Loucy (cell line): ENCODE data around the gene HDLBP.
A peak's percentile ranks its signal among the peaks of the same experiment; 100 is the strongest.

ENCODE experiments used
- H2AFZ ChIP-seq: fragments of 200-600 bp; sonication (generic); 2 replicates; pipeline ENCODE4 v1.6.0; 2016; ENCODE audit warnings: antibody characterized with exemption, mild to moderate bottlenecking, low read length, moderate library complexity
- H3F3A ChIP-seq: fragments of 200-600 bp; 2 replicates; pipeline ENCODE4 v1.6.0; 2016; ENCODE audit warnings: antibody characterized with exemption, low read depth, mild to moderate bottlenecking
- H3K27me3 ChIP-seq: fragments of 200-600 bp; sonication (generic); 2 replicates; pipeline ENCODE4 v1.6.1; 2014; ENCODE audit warnings: low read length, mild to moderate bottlenecking; ENCODE audit not compliant: insufficient read depth, poor library complexity, severe bottlenecking
- H3K36me3 ChIP-seq: fragments of 200-600 bp; sonication (generic); 2 replicates; pipeline ENCODE4 v1.6.1; 2016; ENCODE audit warnings: low read length; ENCODE audit not compliant: insufficient read depth
- H3K4me1 ChIP-seq: fragments of 200-600 bp; sonication (generic); 2 replicates; pipeline ENCODE4 v1.5.1; 2014; ENCODE audit warnings: low read length, mild to moderate bottlenecking; ENCODE audit not compliant: insufficient read depth, poor library complexity, severe bottlenecking
- H3K4me2 ChIP-seq: fragments of 200-600 bp; sonication (generic); 2 replicates; pipeline ENCODE4 v1.6.0; 2014; ENCODE audit warnings: antibody characterized with exemption, low read length, low read depth, mild to moderate bottlenecking; ENCODE audit not compliant: poor library complexity, severe bottlenecking
- H3K4me3 ChIP-seq: fragments of 200-600 bp; sonication (generic); 2 replicates; pipeline ENCODE4 v1.5.1; 2014; ENCODE audit warnings: low read length, mild to moderate bottlenecking, mixed read lengths; ENCODE audit not compliant: poor library complexity, severe bottlenecking
- H3K79me2 ChIP-seq: fragments of 200-600 bp; sonication (generic); 2 replicates; pipeline ENCODE4 v1.6.1; 2014; ENCODE audit warnings: low read length; ENCODE audit not compliant: insufficient read depth
- H3K9ac ChIP-seq: fragments of 200-600 bp; sonication (generic); 2 replicates; pipeline ENCODE4 v1.6.0; 2014; ENCODE audit warnings: mild to moderate bottlenecking, low read depth, low read length, moderate library complexity; ENCODE audit not compliant: poor library complexity, severe bottlenecking
- H3K9me2 ChIP-seq: fragments of 200-600 bp; sonication (generic); replicated peaks from 2 replicates; pipeline ENCODE4 v1.6.1; 2016; ENCODE audit warnings: low read depth, low read length, mixed read lengths
- H3K9me3 ChIP-seq: fragments of 200-600 bp; sonication (generic); 2 replicates; pipeline ENCODE4 v1.6.1; 2014; ENCODE audit warnings: mild to moderate bottlenecking, antibody characterized with exemption, low read length, low read depth; ENCODE audit not compliant: insufficient read depth
- H4K20me1 ChIP-seq: fragments of 200-600 bp; sonication (generic); 2 replicates; pipeline ENCODE4 v1.6.0; 2014; ENCODE audit warnings: antibody characterized with exemption, low read length, mild to moderate bottlenecking; ENCODE audit not compliant: insufficient read depth, poor library complexity, severe bottlenecking
- EZH2phosphoT487 ChIP-seq: fragments of 200-600 bp; IDR thresholded peaks from 2 replicates; pipeline ENCODE4 v1.6.1; 2018; ENCODE audit warnings: antibody characterized with exemption, mild to moderate bottlenecking, moderate library complexity, borderline replicate concordance
- TF ChIP-seq, protein P1 (sequence below): fragments of 200-600 bp; sonication (generic); conservative IDR thresholded peaks from 2 replicates; pipeline ENCODE4 v1.5.1; 2014; ENCODE audit warnings: mild to moderate bottlenecking, antibody characterized with exemption, low read length

HDLBP gene

DNA sequence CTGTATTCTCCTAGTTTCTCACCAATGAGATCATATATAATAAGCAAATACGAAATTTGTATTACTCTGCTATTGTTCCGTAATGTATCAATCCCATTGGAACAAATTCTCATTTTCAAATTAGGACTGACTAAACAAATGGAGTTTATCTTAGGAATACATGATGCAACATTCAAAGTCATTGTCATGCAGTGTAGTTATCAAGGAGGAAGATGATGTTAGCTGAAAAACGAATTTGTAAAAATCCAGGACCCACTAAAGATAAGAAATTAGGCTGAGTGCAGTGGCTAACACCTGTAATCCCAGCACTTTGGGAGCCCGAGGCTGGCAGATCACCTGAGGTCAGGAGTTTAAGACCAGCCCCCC lies 15.1 kb upstream of the HDLBP start:
- no peaks in the 10 kb centered on the region for H3K9me2 ChIP-seq
- no peak for TF ChIP-seq EZH2phosphoT487
- TF ChIP-seq, protein P1, sequence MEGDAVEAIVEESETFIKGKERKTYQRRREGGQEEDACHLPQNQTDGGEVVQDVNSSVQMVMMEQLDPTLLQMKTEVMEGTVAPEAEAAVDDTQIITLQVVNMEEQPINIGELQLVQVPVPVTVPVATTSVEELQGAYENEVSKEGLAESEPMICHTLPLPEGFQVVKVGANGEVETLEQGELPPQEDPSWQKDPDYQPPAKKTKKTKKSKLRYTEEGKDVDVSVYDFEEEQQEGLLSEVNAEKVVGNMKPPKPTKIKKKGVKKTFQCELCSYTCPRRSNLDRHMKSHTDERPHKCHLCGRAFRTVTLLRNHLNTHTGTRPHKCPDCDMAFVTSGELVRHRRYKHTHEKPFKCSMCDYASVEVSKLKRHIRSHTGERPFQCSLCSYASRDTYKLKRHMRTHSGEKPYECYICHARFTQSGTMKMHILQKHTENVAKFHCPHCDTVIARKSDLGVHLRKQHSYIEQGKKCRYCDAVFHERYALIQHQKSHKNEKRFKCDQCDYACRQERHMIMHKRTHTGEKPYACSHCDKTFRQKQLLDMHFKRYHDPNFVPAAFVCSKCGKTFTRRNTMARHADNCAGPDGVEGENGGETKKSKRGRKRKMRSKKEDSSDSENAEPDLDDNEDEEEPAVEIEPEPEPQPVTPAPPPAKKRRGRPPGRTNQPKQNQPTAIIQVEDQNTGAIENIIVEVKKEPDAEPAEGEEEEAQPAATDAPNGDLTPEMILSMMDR = no peak
- peaks cover 49% of the 10 kb centered on the region for H3K79me2 ChIP-seq
- H3K4me1 ChIP-seq = no peaks in the 10 kb centered on the region
- H3K4me3 ChIP-seq = no peak overlapping the region
- H3K9me3 ChIP-seq = no peaks in the 10 kb centered on the region
- H2AFZ ChIP-seq = no peak overlapping the region
- peaks cover 13% of the 10 kb centered on the region for H4K20me1 ChIP-seq
- no peaks in the 10 kb centered on the region for H3K27me3 ChIP-seq
- H3K36me3 ChIP-seq = peaks cover 71% of the 10 kb centered on the region
- H3K4me2 ChIP-seq = no peak overlapping the region
- H3K9ac ChIP-seq = no peak overlapping the region
- H3F3A ChIP-seq = no peaks in the 10 kb centered on the region

DNA sequence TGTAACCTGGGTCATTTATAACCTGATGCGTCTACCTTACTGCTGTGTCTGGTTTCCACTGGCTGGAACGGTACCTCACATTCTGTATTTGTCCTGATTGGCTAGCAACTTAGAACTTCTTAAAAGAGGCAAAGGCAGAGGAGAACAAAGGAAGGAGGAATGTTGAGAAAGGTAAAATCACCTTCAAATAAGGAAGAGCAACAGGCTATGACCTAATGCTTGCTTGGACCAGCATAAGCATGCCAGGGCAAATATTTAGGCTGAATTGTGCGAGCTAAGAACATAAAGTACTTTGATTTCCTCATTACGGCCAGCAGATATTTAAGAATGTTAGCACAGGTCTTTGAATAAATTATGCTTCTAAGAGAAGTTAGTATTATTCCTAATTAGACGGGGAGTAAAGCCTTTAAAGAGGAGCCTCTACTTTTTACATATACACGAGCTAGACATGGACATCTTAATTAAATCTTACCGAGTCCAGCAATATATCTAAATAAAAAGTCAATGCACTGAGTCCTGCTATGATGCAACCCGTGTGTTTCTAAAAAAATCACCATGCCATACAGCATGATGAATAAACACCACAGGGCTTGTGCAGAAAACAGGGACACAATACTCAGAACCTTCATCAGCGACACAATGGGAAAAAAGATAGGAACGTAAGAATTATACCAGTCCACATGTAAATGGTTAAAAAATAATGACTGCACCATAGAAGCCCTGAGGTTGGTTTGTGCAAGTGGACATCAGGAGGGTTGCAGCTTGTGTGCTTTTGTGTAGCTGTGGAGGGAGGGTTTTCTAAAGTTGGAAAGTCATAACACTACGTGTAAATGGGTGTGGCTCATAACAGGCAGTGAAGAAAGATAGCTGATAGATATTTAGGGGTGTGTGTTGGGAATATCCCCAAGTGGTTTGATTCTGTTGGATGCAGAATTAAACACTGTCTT lies 14.5 kb upstream of the HDLBP start:
- no peaks in the 10 kb centered on the region for H3K4me1 ChIP-seq
- no peak for TF ChIP-seq EZH2phosphoT487
- TF ChIP-seq, protein P1 = no peak
- H3K79me2 ChIP-seq = peaks cover 56% of the 10 kb centered on the region
- no peaks in the 10 kb centered on the region for H3K9me2 ChIP-seq
- no peak overlapping the region for H3K4me2 ChIP-seq
- no peak overlapping the region for H2AFZ ChIP-seq
- H3K9me3 ChIP-seq = no peaks in the 10 kb centered on the region
- H3F3A ChIP-seq = no peaks in the 10 kb centered on the region
- H4K20me1 ChIP-seq = peaks cover 20% of the 10 kb centered on the region
- H3K9ac ChIP-seq = no peak overlapping the region
- H3K4me3 ChIP-seq = no peak overlapping the region
- no peaks in the 10 kb centered on the region for H3K27me3 ChIP-seq
- H3K36me3 ChIP-seq = peaks cover 71% of the 10 kb centered on the region

DNA sequence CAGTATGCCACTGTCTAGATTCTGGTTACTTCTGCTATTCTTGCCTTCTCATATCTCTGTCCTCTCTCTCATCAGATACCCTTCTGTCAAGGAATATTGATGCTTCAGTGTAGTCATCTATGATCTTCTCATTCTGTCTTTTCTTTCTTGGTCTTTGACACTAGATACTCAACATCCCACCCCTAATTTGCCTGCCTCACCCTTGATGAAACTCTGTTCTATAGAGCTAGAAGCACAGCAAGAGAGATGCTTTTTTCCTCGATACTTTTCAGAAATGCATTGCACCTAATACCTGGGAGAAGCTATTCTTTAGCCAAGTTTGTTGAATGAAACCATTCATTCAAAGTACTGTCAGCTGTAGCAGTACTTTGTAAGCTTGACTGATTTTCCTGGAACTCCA lies 9.8 kb upstream of the HDLBP start:
- TF ChIP-seq, protein P1 = no peak
- no peak for TF ChIP-seq EZH2phosphoT487
- no peak overlapping the region for H3K4me3 ChIP-seq
- H3K9me3 ChIP-seq = no peaks in the 10 kb centered on the region
- H2AFZ ChIP-seq = no peak overlapping the region
- peaks cover 61% of the 10 kb centered on the region for H3K36me3 ChIP-seq
- no peaks in the 10 kb centered on the region for H3F3A ChIP-seq
- peaks cover 85% of the 10 kb centered on the region for H3K79me2 ChIP-seq
- H3K27me3 ChIP-seq = no peaks in the 10 kb centered on the region
- peaks cover 62% of the 10 kb centered on the region for H4K20me1 ChIP-seq
- peaks cover 30% of the 10 kb centered on the region for H3K4me1 ChIP-seq
- H3K9ac ChIP-seq = no peak overlapping the region
- H3K9me2 ChIP-seq = no peaks in the 10 kb centered on the region
- peak overlapping the region; percentile 19 for H3K4me2 ChIP-seq
